LHCN-M2 (cell line): ENCODE results near the gene TFDP2. TPM values are rescaled to one million over a fixed set of nuclear protein-coding genes. Genes with fewer than 3 reads are reported as not detected.
A peak's percentile ranks its signal among the peaks of the same experiment; 100 is the strongest.

Experiments used
- DNase-seq: peaks from one replicate; pipeline ENCODE4 v3.0.0-alpha.2; 2012; ENCODE audit warnings: low read depth
- total RNA-seq: library from RNA; depleted of rRNA; stranded (reverse); fragments of >200 nt; gene quantifications from 2 replicates; pipeline ENCODE4 v1.2.3, GENCODE V29; 2014

TFDP2 gene
- total RNA-seq, 1 experiment from 2014 or later = 244 TPM

- no peak for DNase-seq
Measured at GRCh38 chr3:141965471-141965870, 183.9 kb downstream of the TFDP2 start.

GRCh38 chr3:141963301-141963700 is 186.0 kb downstream of the TFDP2 start:
- DNase-seq = no peak

GRCh38 chr3:141960731-141961130 is 188.6 kb downstream of the TFDP2 start:
- peak; percentile 50 for DNase-seq

- peak; percentile 81 for DNase-seq
Measured at GRCh38 chr3:141959589-141960554, 189.5 kb downstream of the TFDP2 start.

- peak; percentile 72 for DNase-seq
Measured at GRCh38 chr3:141955175-141955574, 194.2 kb downstream of the TFDP2 start.

GRCh38 chr3:141952611-141953010 is 196.7 kb downstream of the TFDP2 start:
- DNase-seq = no peak

GRCh38 chr3:141950572-141951493 is 198.5 kb downstream of the TFDP2 start:
- DNase-seq = no peak

GRCh38 chr3:141949972-141950371 is 199.4 kb downstream of the TFDP2 start:
- no peak for DNase-seq

GRCh38 chr3:141949399-141949798 is 199.9 kb downstream of the TFDP2 start:
- no peak for DNase-seq

GRCh38 chr3:141945726-141946485 is 203.4 kb downstream of the TFDP2 start:
- peak; percentile 50 for DNase-seq

- no peak for DNase-seq
Measured at GRCh38 chr3:141942006-141942405, 207.3 kb downstream of the TFDP2 start.

GRCh38 chr3:141941093-141941492 is 208.3 kb downstream of the TFDP2 start:
- DNase-seq = no peak

- DNase-seq = peak; percentile 68
Measured at GRCh38 chr3:141940194-141940776, 209.1 kb downstream of the TFDP2 start.

GRCh38 chr3:141939759-141940158 is 209.6 kb downstream of the TFDP2 start:
- no peak for DNase-seq

GRCh38 chr3:141938011-141938500 is 211.3 kb downstream of the TFDP2 start:
- DNase-seq = no peak

GRCh38 chr3:141934354-141934753 is 215.0 kb downstream of the TFDP2 start:
- DNase-seq = no peak

GRCh38 chr3:141933421-141934300 is 215.7 kb downstream of the TFDP2 start:
- DNase-seq = peak; percentile 58

- no peak for DNase-seq
Measured at GRCh38 chr3:141930801-141931200, 218.5 kb downstream of the TFDP2 start.

- DNase-seq = no peak
Measured at GRCh38 chr3:141929341-141929995, 219.9 kb downstream of the TFDP2 start.
